ENCODE data around the gene FHIT.

FHIT gene

DNA sequence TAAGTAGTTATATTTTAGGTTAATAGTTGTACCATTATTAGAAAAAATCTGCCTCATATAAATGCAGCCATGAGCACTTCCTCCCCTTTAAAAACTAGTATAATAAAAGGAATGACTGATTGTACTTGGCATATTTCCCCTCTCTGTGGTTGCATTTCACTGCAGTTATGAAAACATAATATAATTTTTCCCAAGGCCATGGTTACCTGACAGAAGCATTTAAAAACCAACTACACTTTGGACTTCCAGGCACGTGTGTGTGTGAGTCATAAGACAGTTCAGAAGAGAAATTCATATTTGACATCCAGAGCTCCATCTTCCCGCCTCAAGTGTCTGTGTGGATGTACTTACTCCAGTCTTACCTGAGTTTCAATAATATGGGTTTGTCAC is 1373.2 kb downstream of the FHIT start:
- no peak for DNase-seq (ENCODE audit: low read depth in 2 of 2)

DNA sequence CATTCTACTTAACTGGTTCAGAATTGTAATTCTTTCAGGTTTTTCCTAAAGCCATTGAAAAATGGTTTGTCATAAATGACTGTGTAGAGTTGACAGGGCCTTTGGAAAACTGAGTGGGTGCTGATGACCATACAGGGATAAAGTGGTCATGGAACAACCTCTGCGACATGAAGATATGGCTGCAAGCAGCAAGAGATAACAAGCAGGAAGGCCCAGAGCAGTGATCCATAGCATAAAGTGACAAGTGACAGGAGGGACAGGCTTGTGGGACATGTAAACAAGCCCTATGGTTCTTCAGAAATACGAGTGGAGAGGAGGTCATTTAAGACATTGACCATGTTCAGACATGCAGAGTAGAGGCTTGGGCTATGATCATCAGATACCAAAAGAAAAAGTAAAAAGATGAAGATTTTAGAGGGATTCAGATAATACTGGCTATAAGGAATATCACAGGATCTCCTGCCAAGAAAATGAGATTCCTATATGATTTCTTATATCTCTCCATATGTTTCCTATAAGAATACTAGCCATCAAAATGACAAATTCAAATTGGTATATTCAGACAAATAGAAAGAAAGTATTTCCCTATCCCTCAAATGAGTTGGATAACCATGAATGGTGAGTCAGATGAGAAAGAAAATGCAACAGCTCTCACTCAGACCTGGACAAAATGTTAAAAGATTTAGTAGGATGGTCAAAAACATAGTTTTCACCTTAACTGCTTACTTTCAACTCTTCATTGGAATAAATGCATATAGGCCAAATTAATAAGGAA is 1373.8 kb downstream of the FHIT start:
- DNase-seq (ENCODE audit: low read depth in 2 of 2): no peak

DNA sequence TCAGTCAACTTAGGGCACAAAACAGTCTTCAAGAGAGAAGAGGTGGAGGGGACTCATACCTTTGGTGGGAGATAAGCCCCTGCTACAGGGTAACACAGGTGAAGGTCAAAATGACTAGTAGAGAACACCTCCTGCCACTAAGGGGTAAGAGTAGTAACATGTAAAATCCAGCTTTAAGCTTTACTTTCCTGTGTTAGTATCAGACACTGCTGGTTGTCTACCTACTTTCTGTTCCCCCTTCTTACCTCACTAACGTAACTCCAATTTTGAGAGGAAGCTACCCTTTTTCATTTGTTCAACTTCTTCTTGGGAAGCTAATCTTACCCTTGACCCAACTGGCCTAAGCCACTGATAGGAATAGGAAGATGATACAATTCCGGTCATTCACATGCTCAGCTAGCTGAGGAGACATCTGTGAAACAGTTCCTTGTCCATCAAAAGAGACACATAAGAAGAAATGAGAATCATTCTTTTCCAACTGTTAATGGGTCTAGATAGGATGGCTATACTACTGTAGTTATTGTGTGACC is 1374.7 kb downstream of the FHIT start:
- DNase-seq (ENCODE audit: low read depth in 2 of 2): no peak

- no peak for DNase-seq (ENCODE audit: low read depth in 2 of 2)
These were observed 1377.5 kb downstream of the FHIT start for GRCh38 chr3:59873576-59874230.

- no peak for DNase-seq (ENCODE audit: low read depth in 2 of 2)
These were observed 1379.1 kb downstream of the FHIT start for GRCh38 chr3:59872128-59872527.

- DNase-seq (ENCODE audit: low read depth in 2 of 2): no peak
These were observed 1383.9 kb downstream of the FHIT start for GRCh38 chr3:59867185-59868002.

DNA sequence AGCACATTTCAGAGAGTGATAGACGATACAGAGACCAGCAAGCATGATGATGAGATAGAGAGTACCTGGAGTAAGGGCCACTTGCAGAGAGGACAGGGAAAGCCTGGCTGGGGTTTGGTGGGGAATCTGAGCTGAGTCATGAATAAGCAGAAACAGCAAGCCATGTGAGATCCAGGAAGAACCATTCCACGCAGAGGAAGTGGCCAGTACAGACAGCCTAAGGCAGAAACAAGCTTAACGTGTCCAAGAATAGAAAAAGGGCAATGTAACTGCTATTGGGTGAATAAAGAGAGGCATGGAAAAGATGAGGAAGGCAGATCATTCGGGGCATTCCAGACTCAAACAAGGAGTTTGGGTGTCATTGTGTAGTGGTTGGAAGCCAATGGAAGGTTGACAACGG is 1385.2 kb downstream of the FHIT start:
- DNase-seq (ENCODE audit: low read depth in 2 of 2): no peak

DNA sequence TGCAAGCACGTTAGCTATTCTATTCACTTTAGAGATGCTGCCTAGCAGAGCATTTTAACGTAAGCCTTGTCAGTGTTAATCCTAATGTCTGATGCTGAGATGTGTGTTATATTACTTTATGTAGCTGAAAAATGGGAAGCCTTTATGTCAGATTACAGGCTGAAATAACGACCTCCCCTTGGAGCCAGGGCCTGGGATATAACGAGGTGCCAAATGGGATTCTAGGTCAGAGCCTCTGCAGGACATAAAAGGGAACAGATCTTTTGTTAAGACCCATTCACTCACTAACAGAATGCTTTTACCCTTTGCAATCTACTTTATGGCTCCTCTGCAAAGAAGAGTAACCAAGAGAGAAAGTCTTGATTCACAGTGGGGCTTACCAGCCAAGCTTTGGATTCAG is 1385.9 kb downstream of the FHIT start:
- no peak for DNase-seq (ENCODE audit: low read depth in 2 of 2)

- DNase-seq (ENCODE audit: low read depth in 2 of 2): no peak
These were observed 1388.6 kb downstream of the FHIT start for GRCh38 chr3:59862686-59863085.

DNA sequence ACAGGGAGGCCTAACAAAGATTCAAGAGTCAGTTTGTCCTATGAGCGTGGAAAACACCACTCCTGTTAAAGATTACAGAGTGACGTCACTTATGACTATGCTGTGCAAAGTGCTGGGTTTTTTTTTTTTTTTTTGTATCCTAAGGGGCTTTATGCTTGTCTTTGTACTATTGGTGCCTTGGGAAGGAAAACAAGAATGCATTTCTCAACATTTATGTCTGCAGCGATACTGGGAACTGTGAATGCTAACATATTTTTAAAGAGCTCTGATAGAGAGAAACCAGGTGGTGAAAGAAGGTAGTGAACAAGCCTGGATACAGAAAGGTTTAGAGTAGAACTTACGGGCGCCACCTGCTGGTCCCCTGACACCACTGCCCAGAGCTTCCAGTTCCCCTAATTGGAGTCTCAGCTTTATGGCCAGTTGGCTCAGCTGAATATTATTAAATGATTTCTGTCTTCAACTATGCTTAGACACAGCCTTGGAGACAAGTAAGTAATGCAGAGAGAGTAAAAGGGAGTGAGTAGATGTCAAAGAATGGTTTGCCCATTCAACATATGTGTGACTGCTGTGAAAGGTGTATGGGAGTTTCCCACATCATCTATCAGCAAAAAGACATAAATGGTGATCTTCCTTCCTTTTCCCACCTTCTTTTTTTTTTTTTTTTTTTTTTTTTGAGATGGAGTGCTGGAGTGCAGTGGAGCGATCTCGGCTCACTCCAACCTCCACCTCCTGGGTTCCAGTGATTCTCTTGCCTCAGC is 1393.5 kb downstream of the FHIT start:
- peak; percentile 49 to 80 for DNase-seq (ENCODE audit: low read depth in 2 of 2)

- DNase-seq (ENCODE audit: low read depth in 2 of 2): no peak
These were observed 1394.3 kb downstream of the FHIT start for GRCh38 chr3:59856934-59857460.

- no peak for DNase-seq (ENCODE audit: low read depth in 2 of 2)
These were observed 1397.1 kb downstream of the FHIT start for GRCh38 chr3:59854061-59854709.

GRCh38 chr3:59850417-59850816 is 1400.8 kb downstream of the FHIT start:
- DNase-seq (ENCODE audit: low read depth in 2 of 2): no peak

DNA sequence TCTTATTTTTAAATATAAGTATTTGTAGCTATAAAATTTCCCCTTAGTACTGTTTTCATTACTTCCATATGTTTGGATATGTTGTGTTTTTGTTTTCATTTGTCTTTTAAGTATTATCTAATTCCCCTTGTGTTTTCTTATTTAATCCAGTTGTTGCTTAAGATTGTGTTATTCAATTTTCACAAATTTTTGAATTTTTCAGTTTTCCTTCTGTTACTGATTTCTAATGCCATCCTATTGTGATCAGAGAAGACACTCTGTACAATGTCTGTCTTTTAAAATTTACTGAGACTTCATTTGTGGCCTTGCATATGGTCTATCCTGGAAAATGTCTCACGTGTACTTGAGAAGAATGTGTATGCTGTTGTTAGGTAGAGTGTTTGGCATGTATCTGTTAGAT is 1405.9 kb downstream of the FHIT start:
- DNase-seq (ENCODE audit: low read depth in 2 of 2): no peak

- no peak for DNase-seq (ENCODE audit: low read depth in 2 of 2)
These were observed 1407.4 kb downstream of the FHIT start for GRCh38 chr3:59843821-59844220.

DNA sequence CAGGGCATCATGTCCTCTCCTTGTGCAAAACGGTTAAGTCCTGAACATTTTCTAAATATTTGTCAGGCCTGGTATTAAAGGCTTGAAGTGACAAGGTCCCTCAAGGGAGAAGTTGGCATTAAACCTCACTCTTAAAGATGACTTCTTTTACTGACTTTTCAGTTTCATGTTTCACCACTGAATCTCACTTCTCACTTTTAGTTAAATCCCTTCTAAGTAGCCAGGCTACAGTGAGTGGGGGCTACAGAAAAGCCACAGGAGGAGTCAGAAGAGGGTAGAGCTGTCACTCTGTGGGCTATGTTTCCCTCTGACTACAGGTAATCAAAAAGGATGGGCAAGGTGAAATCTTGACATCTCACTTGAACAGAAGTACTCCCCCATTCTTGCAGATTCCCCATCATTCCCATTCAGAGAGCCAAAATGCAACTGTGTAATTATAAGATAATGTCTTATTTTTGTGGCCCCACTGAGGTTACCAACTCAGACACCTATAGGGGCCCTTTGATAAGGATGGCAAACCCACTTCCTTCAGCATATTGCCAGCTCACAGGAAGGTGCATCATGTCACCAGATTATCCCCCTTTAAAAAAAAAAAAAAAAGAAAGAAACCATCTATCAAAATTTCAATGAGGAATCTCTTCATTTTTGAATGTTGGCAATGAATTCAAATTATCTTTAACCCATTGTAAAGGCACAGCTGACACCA is 1411.3 kb downstream of the FHIT start:
- no peak for DNase-seq (ENCODE audit: low read depth in 2 of 2)

DNA sequence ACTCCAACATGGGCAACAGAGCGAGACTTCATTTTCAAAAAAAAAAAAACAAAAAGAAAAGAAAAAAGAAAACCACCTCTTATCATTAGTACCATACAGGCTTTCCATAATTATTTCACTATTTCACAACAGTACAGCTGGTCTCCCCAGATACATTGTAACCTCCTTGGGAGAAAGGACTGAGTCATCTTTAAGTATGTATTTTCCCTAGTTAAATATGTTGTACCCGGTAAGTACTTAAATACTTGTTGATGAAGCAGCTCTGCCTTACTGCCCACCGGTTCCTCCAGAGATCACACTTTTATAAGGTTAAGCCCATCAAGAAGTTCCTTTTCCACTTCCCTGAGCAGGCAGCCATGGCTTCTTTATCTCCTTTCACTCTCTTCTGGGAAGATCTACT is 1412.0 kb downstream of the FHIT start:
- DNase-seq (ENCODE audit: low read depth in 2 of 2): no peak

GRCh38 chr3:59836531-59836930 is 1414.7 kb downstream of the FHIT start:
- DNase-seq (ENCODE audit: low read depth in 2 of 2): no peak

DNA sequence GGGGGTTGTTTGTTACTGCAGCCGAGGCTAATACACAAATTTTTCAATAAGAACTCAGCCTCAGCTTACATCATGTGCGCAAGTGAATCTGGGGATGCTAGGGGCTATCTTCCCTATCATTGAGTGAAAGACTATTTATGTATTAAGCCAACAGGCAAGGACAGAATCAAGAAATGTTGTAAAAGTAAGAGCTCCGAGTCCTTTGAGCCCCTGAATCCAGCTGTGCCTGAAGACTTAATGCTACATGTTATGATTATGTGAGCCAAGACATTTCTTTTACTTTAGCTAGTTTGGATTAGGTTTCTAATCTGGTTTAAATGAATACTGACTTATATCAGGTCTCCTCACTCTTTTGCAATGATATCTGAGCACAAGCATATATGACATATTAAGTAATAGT is 1418.5 kb downstream of the FHIT start:
- DNase-seq (ENCODE audit: low read depth in 2 of 2): no peak

- no peak for DNase-seq (ENCODE audit: low read depth in 2 of 2)
These were observed 1419.0 kb downstream of the FHIT start for GRCh38 chr3:59832241-59832640.

Measured in stimulated activated CD4-positive, alpha-beta T cell treated with anti-CD3 and anti-CD28 coated beads, Interleukin-12 subunit alpha, Interleukin-12 subunit beta, amount 100 ng/mL, for 24 hours (primary cell).